ENCODE results near the gene HNF1A.

The HNF1A gene

DNA sequence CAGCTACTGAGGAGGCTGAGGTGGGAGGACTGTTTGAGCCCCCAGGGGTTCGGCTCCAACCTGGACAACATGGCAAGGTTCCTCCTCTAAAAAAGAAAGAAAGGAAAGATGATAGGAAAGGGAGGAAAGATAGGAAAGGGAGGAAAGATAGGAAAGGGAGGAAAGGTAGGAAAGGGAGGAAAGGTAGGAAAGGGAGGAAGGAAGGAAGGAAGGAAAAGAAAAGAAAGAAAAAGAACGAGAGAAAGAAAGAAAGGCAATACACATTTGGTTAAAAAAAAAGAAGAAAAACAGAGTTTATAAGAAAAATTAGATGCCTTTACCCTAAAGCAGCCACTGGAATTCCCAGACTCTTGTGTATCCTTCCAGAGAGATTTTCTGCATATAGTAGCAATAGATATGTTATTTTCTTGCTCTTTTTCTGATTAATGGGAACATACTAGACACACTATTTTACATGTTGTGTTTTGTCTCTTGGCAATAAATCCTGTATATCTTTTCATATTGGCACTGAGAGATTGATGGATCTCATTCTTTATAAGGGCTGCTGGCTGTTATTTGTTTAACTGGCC lies 12.2 kb downstream of the HNF1A start:
- H3K4me2 ChIP-seq (ENCODE audit: low read length): no peak overlapping the region
- no peaks in the 10 kb centered on the region for H3K79me2 ChIP-seq (ENCODE audit: low read length)
- H3K4me1 ChIP-seq (ENCODE audit: low read length): no peaks in the 10 kb centered on the region
- no peak overlapping the region for H2AFZ ChIP-seq (ENCODE audit: low read depth, low read length)
- no peaks in the 10 kb centered on the region for H3K36me3 ChIP-seq (replicated peaks; ENCODE audit: low read depth, low read length)
- no peak for TF ChIP-seq EZH2phosphoT487 (IDR thresholded peaks at IDR 0.05; ENCODE audit: low read depth)
- TF ChIP-seq, protein P1, sequence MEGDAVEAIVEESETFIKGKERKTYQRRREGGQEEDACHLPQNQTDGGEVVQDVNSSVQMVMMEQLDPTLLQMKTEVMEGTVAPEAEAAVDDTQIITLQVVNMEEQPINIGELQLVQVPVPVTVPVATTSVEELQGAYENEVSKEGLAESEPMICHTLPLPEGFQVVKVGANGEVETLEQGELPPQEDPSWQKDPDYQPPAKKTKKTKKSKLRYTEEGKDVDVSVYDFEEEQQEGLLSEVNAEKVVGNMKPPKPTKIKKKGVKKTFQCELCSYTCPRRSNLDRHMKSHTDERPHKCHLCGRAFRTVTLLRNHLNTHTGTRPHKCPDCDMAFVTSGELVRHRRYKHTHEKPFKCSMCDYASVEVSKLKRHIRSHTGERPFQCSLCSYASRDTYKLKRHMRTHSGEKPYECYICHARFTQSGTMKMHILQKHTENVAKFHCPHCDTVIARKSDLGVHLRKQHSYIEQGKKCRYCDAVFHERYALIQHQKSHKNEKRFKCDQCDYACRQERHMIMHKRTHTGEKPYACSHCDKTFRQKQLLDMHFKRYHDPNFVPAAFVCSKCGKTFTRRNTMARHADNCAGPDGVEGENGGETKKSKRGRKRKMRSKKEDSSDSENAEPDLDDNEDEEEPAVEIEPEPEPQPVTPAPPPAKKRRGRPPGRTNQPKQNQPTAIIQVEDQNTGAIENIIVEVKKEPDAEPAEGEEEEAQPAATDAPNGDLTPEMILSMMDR (IDR thresholded peaks at IDR 0.05; ENCODE audit: low read depth, low read length): no peak
- H3K9ac ChIP-seq (ENCODE audit: low read length): no peak overlapping the region
- H4K20me1 ChIP-seq (ENCODE audit: insufficient read depth, low read length): no peaks in the 10 kb centered on the region
- H3K4me3 ChIP-seq (ENCODE audit: low read length): no peak overlapping the region
- no peaks in the 10 kb centered on the region for H3K9me3 ChIP-seq (ENCODE audit: insufficient read depth, low read length)
- H3K27me3 ChIP-seq (ENCODE audit: low read depth, low read length): no peaks in the 10 kb centered on the region
- H3K27ac ChIP-seq (ENCODE audit: low read length): no peak overlapping the region

DNA sequence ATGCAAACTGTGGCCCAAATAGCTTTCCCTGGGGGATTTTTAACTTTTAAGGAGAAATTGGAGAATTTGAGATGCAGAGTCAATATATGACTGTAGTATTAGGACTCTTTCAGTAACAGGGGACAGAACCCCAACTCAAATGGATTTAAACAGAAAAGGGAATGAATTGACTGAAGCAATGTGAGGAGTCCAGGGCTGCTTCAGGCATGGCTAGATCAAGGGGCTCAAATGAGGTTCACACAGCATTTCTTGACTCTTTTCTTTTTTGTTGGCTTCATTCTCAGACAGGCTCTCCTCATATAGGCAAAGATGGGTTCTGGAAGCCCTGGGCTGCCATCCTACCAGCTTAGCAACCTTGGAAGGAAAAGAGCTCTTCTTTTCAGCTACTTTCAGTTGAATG lies 13.6 kb downstream of the HNF1A start:
- no peak overlapping the region for H3K4me2 ChIP-seq (ENCODE audit: low read length)
- no peaks in the 10 kb centered on the region for H3K4me1 ChIP-seq (ENCODE audit: low read length)
- H3K27ac ChIP-seq (ENCODE audit: low read length): no peak overlapping the region
- no peaks in the 10 kb centered on the region for H3K36me3 ChIP-seq (replicated peaks; ENCODE audit: low read depth, low read length)
- no peaks in the 10 kb centered on the region for H3K9me3 ChIP-seq (ENCODE audit: insufficient read depth, low read length)
- no peaks in the 10 kb centered on the region for H3K27me3 ChIP-seq (ENCODE audit: low read depth, low read length)
- H3K9ac ChIP-seq (ENCODE audit: low read length): no peak overlapping the region
- no peaks in the 10 kb centered on the region for H4K20me1 ChIP-seq (ENCODE audit: insufficient read depth, low read length)
- no peak for TF ChIP-seq EZH2phosphoT487 (IDR thresholded peaks at IDR 0.05; ENCODE audit: low read depth)
- TF ChIP-seq, protein P1 (IDR thresholded peaks at IDR 0.05; ENCODE audit: low read depth, low read length): no peak
- no peaks in the 10 kb centered on the region for H3K79me2 ChIP-seq (ENCODE audit: low read length)
- no peak overlapping the region for H2AFZ ChIP-seq (ENCODE audit: low read depth, low read length)
- H3K4me3 ChIP-seq (ENCODE audit: low read length): no peak overlapping the region

DNA sequence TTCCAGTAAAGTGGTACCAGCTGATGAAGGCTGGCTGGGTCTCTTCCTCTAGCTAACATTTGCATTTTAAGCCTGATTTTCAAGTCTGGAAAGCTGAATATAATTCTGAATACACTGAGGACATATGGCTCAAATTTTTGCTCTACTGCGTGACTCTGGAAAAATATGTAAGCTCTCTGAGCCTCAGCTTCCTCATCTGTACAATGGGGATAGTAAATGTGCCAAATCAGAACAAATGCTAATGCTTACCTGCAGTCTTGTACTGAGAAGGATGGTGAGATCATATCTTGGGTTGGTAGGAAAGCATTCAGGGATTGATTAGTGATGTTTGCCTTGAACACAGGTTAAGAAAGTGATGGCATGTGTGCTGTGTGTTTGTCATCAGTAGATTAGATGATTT lies 14.6 kb downstream of the HNF1A start:
- Histone ChIP-seq H3K4me3 (ENCODE audit: low read length) (no peak overlapping the region), H3K36me3 (replicated peaks; ENCODE audit: low read depth, low read length) (no peaks in the 10 kb centered on the region)
- TF ChIP-seq EZH2phosphoT487 (IDR thresholded peaks at IDR 0.05; ENCODE audit: low read depth): no peak
- TF ChIP-seq, protein P1 (IDR thresholded peaks at IDR 0.05; ENCODE audit: low read depth, low read length): no peak

DNA sequence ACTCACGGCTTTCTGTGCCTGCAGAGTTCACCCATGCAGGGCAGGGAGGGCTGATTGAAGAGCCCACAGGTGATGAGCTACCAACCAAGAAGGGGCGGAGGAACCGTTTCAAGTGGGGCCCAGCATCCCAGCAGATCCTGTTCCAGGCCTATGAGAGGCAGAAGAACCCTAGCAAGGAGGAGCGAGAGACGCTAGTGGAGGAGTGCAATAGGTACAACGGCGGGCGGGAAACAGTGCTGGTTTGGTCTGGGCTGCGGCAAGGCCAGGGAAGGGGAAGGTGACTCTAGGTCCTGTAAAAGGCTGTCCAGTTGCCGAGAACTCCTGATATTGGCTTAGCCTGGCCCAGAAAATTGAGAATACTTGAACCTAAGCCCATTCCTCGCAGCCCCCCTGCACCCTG lies 15.2 kb downstream of the HNF1A start:
- Histone ChIP-seq H3K36me3 (replicated peaks; ENCODE audit: low read depth, low read length) (no peaks in the 10 kb centered on the region), H3K4me2 (ENCODE audit: low read length) (no peak overlapping the region), H3K9me3 (ENCODE audit: insufficient read depth, low read length) (no peaks in the 10 kb centered on the region), H3K27me3 (ENCODE audit: low read depth, low read length) (no peaks in the 10 kb centered on the region), H3K79me2 (ENCODE audit: low read length) (no peaks in the 10 kb centered on the region), H2AFZ (ENCODE audit: low read depth, low read length) (no peak overlapping the region), H3K4me3 (ENCODE audit: low read length) (no peak overlapping the region), H3K9ac (ENCODE audit: low read length) (no peak overlapping the region), H4K20me1 (ENCODE audit: insufficient read depth, low read length) (no peaks in the 10 kb centered on the region), H3K4me1 (ENCODE audit: low read length) (peaks cover 5% of the 10 kb centered on the region), H3K27ac (ENCODE audit: low read length) (no peak overlapping the region)
- TF ChIP-seq, protein P1 (IDR thresholded peaks at IDR 0.05; ENCODE audit: low read depth, low read length): no peak
- no peak for TF ChIP-seq EZH2phosphoT487 (IDR thresholded peaks at IDR 0.05; ENCODE audit: low read depth)

More for the DNA sequence above, 14.6 kb downstream of the HNF1A start:
- Histone ChIP-seq H3K27ac (ENCODE audit: low read length) (no peak overlapping the region), H2AFZ (ENCODE audit: low read depth, low read length) (no peak overlapping the region), H3K9me3 (ENCODE audit: insufficient read depth, low read length) (no peaks in the 10 kb centered on the region), H3K4me2 (ENCODE audit: low read length) (no peak overlapping the region), H3K79me2 (ENCODE audit: low read length) (no peaks in the 10 kb centered on the region), H3K4me1 (ENCODE audit: low read length) (no peaks in the 10 kb centered on the region; the same call in 1 of the 2 replicates), H3K27me3 (ENCODE audit: low read depth, low read length) (no peaks in the 10 kb centered on the region), H3K9ac (ENCODE audit: low read length) (no peak overlapping the region), H4K20me1 (ENCODE audit: insufficient read depth, low read length) (no peaks in the 10 kb centered on the region)

All from OCI-LY3 (cell line).